H9 (cell line): ENCODE measurements around the gene ZDHHC23. TPM values are rescaled to one million over a fixed set of nuclear protein-coding genes. Genes with fewer than 3 reads are reported as not detected.

Experiments used
- DNase-seq: peaks from one replicate; pipeline ENCODE4 v3.0.0-alpha.2; 2017
- H2AFZ ChIP-seq: one replicate; pipeline ENCODE4 v1.6.1; 2013; ENCODE audit warnings: mild to moderate bottlenecking, low read length, control low read depth, moderate library complexity
- H2AK5ac ChIP-seq: 2 replicates; pipeline ENCODE4 v1.6.1; 2013; ENCODE audit warnings: low read length, control low read depth, mixed read lengths; ENCODE audit not compliant: insufficient read length
- H2BK120ac ChIP-seq: one replicate; pipeline ENCODE4 v1.6.1; 2013; ENCODE audit warnings: low read depth, mild to moderate bottlenecking, low read length, control low read depth, inconsistent platforms; ENCODE audit not compliant: poor library complexity, severe bottlenecking
- H2BK12ac ChIP-seq: 2 replicates; pipeline ENCODE4 v1.6.1; 2013; ENCODE audit warnings: low read length, control low read depth, mixed read lengths, low read depth; ENCODE audit not compliant: insufficient read length
- H2BK15ac ChIP-seq: 2 replicates; pipeline ENCODE4 v1.6.1; 2013; ENCODE audit warnings: low read depth, low read length, control low read depth
- H2BK20ac ChIP-seq: one replicate; pipeline ENCODE4 v1.6.1; 2013; ENCODE audit warnings: low read depth, mild to moderate bottlenecking, low read length, control low read depth, inconsistent platforms; ENCODE audit not compliant: poor library complexity, severe bottlenecking
- H2BK5ac ChIP-seq: 2 replicates; pipeline ENCODE4 v1.6.1; 2013; ENCODE audit warnings: low read length, control low read depth, mixed read lengths; ENCODE audit not compliant: insufficient read length
- H3K14ac ChIP-seq: 2 replicates; pipeline ENCODE4 v1.6.1; 2013; ENCODE audit warnings: low read length, control low read depth; ENCODE audit not compliant: insufficient read depth
- H3K18ac ChIP-seq: 2 replicates; pipeline ENCODE4 v1.6.1; 2013; ENCODE audit warnings: low read depth, mild to moderate bottlenecking, mixed read lengths, low read length, control low read depth; ENCODE audit not compliant: insufficient read length
- H3K23ac ChIP-seq: 2 replicates; pipeline ENCODE4 v1.6.1; 2013; ENCODE audit warnings: low read length, control low read depth, mixed read lengths, low read depth; ENCODE audit not compliant: insufficient read length
- H3K23me2 ChIP-seq: 2 replicates; pipeline ENCODE4 v1.6.1; 2013; ENCODE audit warnings: low read depth, mild to moderate bottlenecking, mixed read lengths, low read length, control low read depth; ENCODE audit not compliant: insufficient read length, poor library complexity, severe bottlenecking
- H3K27ac ChIP-seq: 2 replicates; pipeline ENCODE4 v1.5.1; 2013; ENCODE audit warnings: low read length, control low read depth, mixed read lengths, low read depth; ENCODE audit not compliant: insufficient read length
- H3K27me3 ChIP-seq: 2 replicates; pipeline ENCODE4 v1.6.1; 2013; ENCODE audit warnings: low read length, control low read depth, inconsistent platforms; ENCODE audit not compliant: insufficient read depth
- H3K4ac ChIP-seq: 2 replicates; pipeline ENCODE4 v1.6.1; 2013; ENCODE audit warnings: low read depth, mild to moderate bottlenecking, control low read depth, inconsistent platforms, low read length, moderate library complexity
- H3K4me1 ChIP-seq: 2 replicates; pipeline ENCODE4 v1.6.1; 2013; ENCODE audit warnings: low read length, control low read depth, inconsistent platforms; ENCODE audit not compliant: insufficient read depth
- H3K4me2 ChIP-seq: 2 replicates; pipeline ENCODE4 v1.6.1; 2013; ENCODE audit warnings: low read length, control low read depth, mixed read lengths; ENCODE audit not compliant: insufficient read length, insufficient read depth
- H3K56ac ChIP-seq: 2 replicates; pipeline ENCODE4 v1.6.1; 2013; ENCODE audit warnings: low read depth, mild to moderate bottlenecking, mixed read lengths, low read length, control low read depth; ENCODE audit not compliant: insufficient read length
- H3K79me1 ChIP-seq: 2 replicates; pipeline ENCODE4 v1.6.1; 2013; ENCODE audit warnings: low read depth, mild to moderate bottlenecking, moderate library complexity, low read length, control low read depth, inconsistent platforms; ENCODE audit not compliant: insufficient read depth, poor library complexity, severe bottlenecking
- H3K79me2 ChIP-seq: 2 replicates; pipeline ENCODE4 v1.6.1; 2013; ENCODE audit warnings: low read length, control low read depth, inconsistent platforms; ENCODE audit not compliant: insufficient read depth
- H3K9ac ChIP-seq: 2 replicates; pipeline ENCODE4 v1.6.1; 2013; ENCODE audit warnings: low read length, control low read depth, mixed read lengths; ENCODE audit not compliant: insufficient read length; ENCODE audit errors: extremely low read depth
- H3K9me3 ChIP-seq: one replicate; pipeline ENCODE4 v1.6.1; 2013; ENCODE audit warnings: low read depth, low read length, inconsistent platforms; ENCODE audit not compliant: control insufficient read depth
- H3T11ph ChIP-seq: one replicate; pipeline ENCODE4 v1.6.1; 2013; ENCODE audit warnings: mild to moderate bottlenecking, low read length, control low read depth, inconsistent platforms
- H4K20me1 ChIP-seq: one replicate; pipeline ENCODE4 v1.6.1; 2013; ENCODE audit not compliant: control insufficient read depth, insufficient read length, insufficient read depth
- H4K5ac ChIP-seq: 2 replicates; pipeline ENCODE4 v1.6.1; 2013; ENCODE audit warnings: low read depth, mild to moderate bottlenecking, mixed read lengths, low read length, control low read depth; ENCODE audit not compliant: insufficient read length
- H4K8ac ChIP-seq: replicated peaks from 2 replicates; pipeline ENCODE4 v1.6.1; 2013; ENCODE audit warnings: low read length, control low read depth, mixed read lengths, low read depth; ENCODE audit not compliant: insufficient read length
- H4K91ac ChIP-seq: 2 replicates; pipeline ENCODE4 v1.6.1; 2013; ENCODE audit warnings: low read depth, mild to moderate bottlenecking, moderate library complexity, mixed read lengths, low read length, control low read depth; ENCODE audit not compliant: insufficient read length
- H3K27ac Mint-ChIP-seq, 3 experiments: 2 replicates in 2 of 3; 3 replicates in 1 of 3; pipeline ENCODE4 v1.8.0; 2020 to 2021; ENCODE audit warnings: mixed read lengths in 3 of 3, mild to moderate bottlenecking in 1 of 3, moderate library complexity in 1 of 3
- H3K27me3 Mint-ChIP-seq: 2 replicates; pipeline ENCODE4 v1.8.0; 2021; ENCODE audit warnings: low read depth, mild to moderate bottlenecking, moderate library complexity, mixed read lengths
- H3K36me3 Mint-ChIP-seq, 3 experiments: 2 replicates in 2 of 3; 3 replicates in 1 of 3; pipeline ENCODE4 v1.8.0; 2020 to 2021; ENCODE audit warnings: low read depth in 3 of 3, mixed read lengths in 3 of 3; ENCODE audit not compliant: insufficient read depth in 1 of 3
- H3K4me1 Mint-ChIP-seq, 2 experiments: 2 replicates each; pipeline ENCODE4 v1.8.0; 2020; ENCODE audit warnings: mixed read lengths in 2 of 2
- H3K4me3 Mint-ChIP-seq, 2 experiments: 2 replicates in 1 of 2; 3 replicates in 1 of 2; pipeline ENCODE4 v1.8.0; 2020 to 2021; ENCODE audit warnings: mild to moderate bottlenecking in 2 of 2, mixed read lengths in 2 of 2, moderate library complexity in 1 of 2
- H3K9me3 Mint-ChIP-seq, 2 experiments: 2 replicates in 1 of 2; 3 replicates in 1 of 2; pipeline ENCODE4 v1.8.0; 2020; ENCODE audit warnings: mild to moderate bottlenecking in 2 of 2, mixed read lengths in 2 of 2, moderate library complexity in 1 of 2
- WGBS: extraction: QIAGEN DNeasy Blood & Tissue Kit; methylation state at CpG from one replicate; pipeline ENCODE4 v1.1.7; 2013; ENCODE audit warnings: missing lambda C conversion rate, low lambda C conversion rate, mixed read lengths; ENCODE audit not compliant: insufficient read length; ENCODE audit errors: extremely low coverage; 5-methylcytosine and 5-hydroxymethylcytosine counted together
- total RNA-seq: library from RNA; stranded (reverse); gene quantifications from 2 replicates; pipeline ENCODE4 v1.2.1, GENCODE V29; 2021
- TF ChIP-seq, protein P1 (sequence below): fragments of 200-600 bp; sonication (generic); conservative IDR thresholded peaks from 3 replicates; pipeline ENCODE4 v1.8.0; 2021; ENCODE audit warnings: antibody characterized with exemption, mild to moderate bottlenecking

ZDHHC23 gene
- total RNA-seq, 1 experiment from 2014 or later: 25.2 TPM

DNA sequence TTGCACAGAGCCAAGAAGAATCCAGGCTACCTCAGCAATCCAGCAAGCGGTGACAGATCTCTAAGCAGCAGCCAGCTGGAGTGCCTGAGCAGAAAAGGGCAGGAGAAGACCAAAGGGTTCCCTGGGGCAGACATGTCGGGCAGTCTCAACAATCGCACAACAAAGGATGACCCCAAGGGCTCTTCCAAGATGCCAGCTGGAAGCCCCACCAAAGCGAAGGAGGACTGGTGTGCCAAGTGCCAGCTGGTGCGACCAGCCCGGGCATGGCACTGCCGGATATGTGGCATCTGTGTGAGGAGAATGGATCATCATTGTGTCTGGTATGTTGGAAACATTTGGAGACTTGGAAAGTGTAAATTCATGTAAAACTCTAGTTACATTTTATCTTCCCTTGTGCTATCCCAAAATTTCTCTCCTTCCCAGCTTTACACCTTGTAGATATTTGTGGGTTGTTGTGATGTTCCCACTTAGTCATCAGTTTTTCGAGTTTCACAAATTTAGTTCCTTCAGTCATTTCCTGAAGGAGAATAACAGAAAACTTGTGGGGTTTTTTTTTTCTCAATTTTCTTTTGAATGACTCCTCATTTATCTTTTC lies 6.4 kb downstream of the ZDHHC23 start:
- no peak overlapping the region for H4K5ac ChIP-seq
- H2BK120ac ChIP-seq: no peak overlapping the region
- no peaks in the 10 kb centered on the region for H3K23me2 ChIP-seq
- H3T11ph ChIP-seq: no peak overlapping the region
- no peaks in the 10 kb centered on the region for H4K20me1 ChIP-seq
- no peak overlapping the region for H2BK15ac ChIP-seq
- no peak overlapping the region for H2BK12ac ChIP-seq
- H3K27me3 ChIP-seq: no peaks in the 10 kb centered on the region
- no peaks in the 10 kb centered on the region for H3K79me1 ChIP-seq
- no peak overlapping the region for H3K9ac ChIP-seq
- no peak overlapping the region for H4K8ac ChIP-seq
- DNase-seq: no peak
- H2AFZ ChIP-seq: no peak overlapping the region
- no peaks in the 10 kb centered on the region for H3K9me3 ChIP-seq
- no peak overlapping the region for H3K27ac ChIP-seq
- no peak overlapping the region for H3K23ac ChIP-seq
- no peak overlapping the region for H4K91ac ChIP-seq
- H2AK5ac ChIP-seq: no peak overlapping the region
- no peak overlapping the region for H2BK5ac ChIP-seq
- no peak overlapping the region for H3K56ac ChIP-seq
- H2BK20ac ChIP-seq: no peak overlapping the region
- no peaks in the 10 kb centered on the region for H3K9me3 Mint-ChIP-seq
- WGBS: no CpG with 5 or more reads among the region's 8 CpGs
- no peak overlapping the region for H3K18ac ChIP-seq
- no peaks in the 10 kb centered on the region for H3K79me2 ChIP-seq
- H3K14ac ChIP-seq: no peak overlapping the region
- peaks cover 1 to 4% of the 10 kb centered on the region in 2 experiments; a peak in 3 of 4 replicates for H3K4me1 Mint-ChIP-seq
- TF ChIP-seq, protein P1, sequence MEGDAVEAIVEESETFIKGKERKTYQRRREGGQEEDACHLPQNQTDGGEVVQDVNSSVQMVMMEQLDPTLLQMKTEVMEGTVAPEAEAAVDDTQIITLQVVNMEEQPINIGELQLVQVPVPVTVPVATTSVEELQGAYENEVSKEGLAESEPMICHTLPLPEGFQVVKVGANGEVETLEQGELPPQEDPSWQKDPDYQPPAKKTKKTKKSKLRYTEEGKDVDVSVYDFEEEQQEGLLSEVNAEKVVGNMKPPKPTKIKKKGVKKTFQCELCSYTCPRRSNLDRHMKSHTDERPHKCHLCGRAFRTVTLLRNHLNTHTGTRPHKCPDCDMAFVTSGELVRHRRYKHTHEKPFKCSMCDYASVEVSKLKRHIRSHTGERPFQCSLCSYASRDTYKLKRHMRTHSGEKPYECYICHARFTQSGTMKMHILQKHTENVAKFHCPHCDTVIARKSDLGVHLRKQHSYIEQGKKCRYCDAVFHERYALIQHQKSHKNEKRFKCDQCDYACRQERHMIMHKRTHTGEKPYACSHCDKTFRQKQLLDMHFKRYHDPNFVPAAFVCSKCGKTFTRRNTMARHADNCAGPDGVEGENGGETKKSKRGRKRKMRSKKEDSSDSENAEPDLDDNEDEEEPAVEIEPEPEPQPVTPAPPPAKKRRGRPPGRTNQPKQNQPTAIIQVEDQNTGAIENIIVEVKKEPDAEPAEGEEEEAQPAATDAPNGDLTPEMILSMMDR: no peak
- no peaks in the 10 kb centered on the region for H3K4me1 ChIP-seq
- H3K4me2 ChIP-seq: no peak overlapping the region
- peaks cover 0 to 46% (median 23%) of the 10 kb centered on the region in 3 experiments; a peak in 4 of 7 replicates for H3K36me3 Mint-ChIP-seq
- H3K27ac Mint-ChIP-seq: no peak overlapping the region
- no peak overlapping the region for H3K4ac ChIP-seq
- H3K4me3 Mint-ChIP-seq: no peak overlapping the region
- H3K27me3 Mint-ChIP-seq: peaks cover 2% of the 10 kb centered on the region; the same call in 1 of the 2 replicates
